ENCODE results near the gene MAP2K6.

GRCh38 chr17:69594641-69595040 lies 180.1 kb downstream of the MAP2K6 start:
- TF ChIP-seq CTCF (IDR thresholded peaks at IDR 0.05; ENCODE audit: borderline replicate concordance, extremely low read depth, low read length, poor library complexity, severe bottlenecking) (no peak), EZH2 (IDR thresholded peaks at IDR 0.05; ENCODE audit: borderline replicate concordance, low read depth, low read length, severe bottlenecking) (no peak)
